K562 (cell line): ENCODE measurements around the gene SLC4A2. TPM values are rescaled to one million over a fixed set of nuclear protein-coding genes. Genes with fewer than 3 reads are reported as not detected.

Source experiments
- CREM ChIP-seq: IDR thresholded peaks from 2 replicates; pipeline ENCODE4 v1.6.1; 2014; ENCODE audit warnings: antibody characterized with exemption, low read depth
- HDAC6 ChIP-seq: IDR thresholded peaks from 2 replicates; pipeline ENCODE4 v1.6.1; 2012; ENCODE audit warnings: low read depth, mild to moderate bottlenecking, control low read depth, inconsistent platforms, low read length, moderate library complexity
- HLTF ChIP-seq: fragments of 450-650 bp; IDR thresholded peaks from 2 replicates; pipeline ENCODE4 v1.6.1; 2016
- RBM25 ChIP-seq: fragments of 200-400 bp; formaldehyde crosslinking; IDR thresholded peaks from 2 replicates; pipeline ENCODE4 v1.6.1; 2018; ENCODE audit warnings: low read length, low read depth, moderate library complexity; ENCODE audit not compliant: severe bottlenecking
- TCFL5 ChIP-seq: fragments of 250-450 bp; sonication (Bioruptor Pico); conservative IDR thresholded peaks from 2 replicates; pipeline ENCODE4 v1.6.1; 2021; ENCODE audit warnings: mild to moderate bottlenecking, moderate library complexity, matching md5 sums
- TEAD1 ChIP-seq, 2 experiments: fragments of 450-650 bp in 1 of 2; sonication (generic) in 1 of 2; formaldehyde crosslinking; IDR thresholded peaks; 2 replicates each; pipeline versions ENCODE4 v1.4.0 to v1.8.0; 2020 to 2022; ENCODE audit warnings: mild to moderate bottlenecking in 2 of 2, missing genetic modification reagents in 1 of 2
- YBX1 ChIP-seq: fragments of 450-650 bp; IDR thresholded peaks from 2 replicates; pipeline ENCODE4 v1.7.1; 2016; ENCODE audit warnings: mild to moderate bottlenecking
- polyA plus RNA-seq, 8 experiments: library from polyadenylated mRNA; depleted of rRNA in 4 of 8; stranded (reverse) in 5 of 8; unstranded in 3 of 8; fragments of >200 nt; fragmentation: Nextera tagmentation in 2 of 8; fragmentation: Illumina TruSeq in 1 of 8; extraction: Ambion mirVana in 2 of 8; extraction: Trizol in 1 of 8; gene quantifications; 2 replicates each; pipeline versions ENCODE4 v1.2.1 to v1.2.3, GENCODE V29; 2011 to 2014; ENCODE audit warnings: inconsistent platforms in 1 of 8, missing spikeins in 1 of 8
- total RNA-seq, 7 experiments: library from RNA; depleted of rRNA in 6 of 7; stranded (reverse); fragments of >200 nt in 6 of 7; fragmentation: Illumina TruSeq in 2 of 7; extraction: Trizol in 2 of 7; gene quantifications; 2 replicates each; pipeline versions ENCODE4 v1.2.1 to v1.2.3, GENCODE V29; 2011 to 2021; ENCODE audit warnings: low replicate concordance in 1 of 7
- TF ChIP-seq, protein P1 (sequence below): fragments of 150-350 bp; IDR thresholded peaks from 2 replicates; pipeline ENCODE4 v1.6.1; 2014; ENCODE audit warnings: low read depth, mild to moderate bottlenecking, low read length, borderline replicate concordance
- TF ChIP-seq, protein P2 (sequence below): sonication (generic); formaldehyde crosslinking; IDR thresholded peaks from 2 replicates; pipeline ENCODE4 v1.8.0; 2023; ENCODE audit warnings: mild to moderate bottlenecking, missing genetic modification reagents
- TF ChIP-seq, protein P3 (sequence below): sonication (generic); formaldehyde crosslinking; IDR thresholded peaks from 2 replicates; pipeline ENCODE4 v1.8.1; 2023; ENCODE audit warnings: mild to moderate bottlenecking, missing genetic modification reagents

SLC4A2 gene
- total and polyA plus RNA-seq, 9 of the 15 experiments (the other 6 are each of a cell fraction or from before 2014, with no cell fraction given), result 11.4 to 375 (median 130) TPM

DNA sequence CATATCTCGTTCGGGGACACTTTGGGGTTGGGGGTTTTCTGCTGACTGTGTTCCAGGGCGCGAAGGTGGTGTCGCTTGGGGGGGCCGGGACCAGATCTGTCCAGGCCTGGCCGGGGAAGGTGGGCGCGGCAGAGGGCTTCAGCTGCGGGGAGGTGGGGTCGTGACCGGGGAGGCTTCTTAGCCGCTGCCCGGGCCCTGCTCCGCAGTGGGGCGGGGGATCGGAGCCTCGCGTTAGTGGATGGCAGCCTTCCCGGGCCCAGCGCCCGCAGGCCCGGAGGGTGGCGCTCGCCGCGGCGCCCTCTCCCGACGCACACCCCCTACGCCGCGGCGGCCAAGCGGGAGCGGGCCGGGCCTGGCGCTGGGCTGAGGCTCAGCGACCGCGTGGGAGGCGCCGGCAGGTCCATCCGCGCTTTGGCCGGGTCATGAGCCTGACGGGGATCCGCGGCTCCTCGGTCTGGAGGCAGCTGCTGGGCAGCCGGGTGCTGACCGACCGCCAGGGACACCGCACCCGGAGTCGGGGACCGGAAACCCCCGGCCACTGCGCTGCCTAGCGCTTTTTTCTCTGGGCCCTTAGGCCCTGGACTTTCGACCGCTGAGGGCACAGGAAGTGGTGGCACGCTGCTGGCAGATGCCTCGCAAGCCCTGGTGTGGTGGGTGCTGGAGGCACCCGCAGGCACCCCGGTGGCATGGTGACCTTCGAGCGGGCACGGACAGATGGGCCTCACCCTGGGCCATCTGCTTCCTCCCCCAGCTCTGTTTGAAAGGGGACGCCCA lies 28.0 kb downstream of the SLC4A2 start (continued):
- no peak for TF ChIP-seq TEAD1 (CRISPR knock-in tag; IDR thresholded peaks at IDR 0.05)
- TF ChIP-seq YBX1, result no peak
- TF ChIP-seq RBM25, result no peak
- TF ChIP-seq CREM, result peak; percentile 77
- TF ChIP-seq HLTF, result 0 out of 2 replicates have a peak, but pooled peaks have one; percentile 8
- TF ChIP-seq, protein P1, sequence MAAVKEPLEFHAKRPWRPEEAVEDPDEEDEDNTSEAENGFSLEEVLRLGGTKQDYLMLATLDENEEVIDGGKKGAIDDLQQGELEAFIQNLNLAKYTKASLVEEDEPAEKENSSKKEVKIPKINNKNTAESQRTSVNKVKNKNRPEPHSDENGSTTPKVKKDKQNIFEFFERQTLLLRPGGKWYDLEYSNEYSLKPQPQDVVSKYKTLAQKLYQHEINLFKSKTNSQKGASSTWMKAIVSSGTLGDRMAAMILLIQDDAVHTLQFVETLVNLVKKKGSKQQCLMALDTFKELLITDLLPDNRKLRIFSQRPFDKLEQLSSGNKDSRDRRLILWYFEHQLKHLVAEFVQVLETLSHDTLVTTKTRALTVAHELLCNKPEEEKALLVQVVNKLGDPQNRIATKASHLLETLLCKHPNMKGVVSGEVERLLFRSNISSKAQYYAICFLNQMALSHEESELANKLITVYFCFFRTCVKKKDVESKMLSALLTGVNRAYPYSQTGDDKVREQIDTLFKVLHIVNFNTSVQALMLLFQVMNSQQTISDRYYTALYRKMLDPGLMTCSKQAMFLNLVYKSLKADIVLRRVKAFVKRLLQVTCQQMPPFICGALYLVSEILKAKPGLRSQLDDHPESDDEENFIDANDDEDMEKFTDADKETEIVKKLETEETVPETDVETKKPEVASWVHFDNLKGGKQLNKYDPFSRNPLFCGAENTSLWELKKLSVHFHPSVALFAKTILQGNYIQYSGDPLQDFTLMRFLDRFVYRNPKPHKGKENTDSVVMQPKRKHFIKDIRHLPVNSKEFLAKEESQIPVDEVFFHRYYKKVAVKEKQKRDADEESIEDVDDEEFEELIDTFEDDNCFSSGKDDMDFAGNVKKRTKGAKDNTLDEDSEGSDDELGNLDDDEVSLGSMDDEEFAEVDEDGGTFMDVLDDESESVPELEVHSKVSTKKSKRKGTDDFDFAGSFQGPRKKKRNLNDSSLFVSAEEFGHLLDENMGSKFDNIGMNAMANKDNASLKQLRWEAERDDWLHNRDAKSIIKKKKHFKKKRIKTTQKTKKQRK, result no peak
- TF ChIP-seq, protein P2, sequence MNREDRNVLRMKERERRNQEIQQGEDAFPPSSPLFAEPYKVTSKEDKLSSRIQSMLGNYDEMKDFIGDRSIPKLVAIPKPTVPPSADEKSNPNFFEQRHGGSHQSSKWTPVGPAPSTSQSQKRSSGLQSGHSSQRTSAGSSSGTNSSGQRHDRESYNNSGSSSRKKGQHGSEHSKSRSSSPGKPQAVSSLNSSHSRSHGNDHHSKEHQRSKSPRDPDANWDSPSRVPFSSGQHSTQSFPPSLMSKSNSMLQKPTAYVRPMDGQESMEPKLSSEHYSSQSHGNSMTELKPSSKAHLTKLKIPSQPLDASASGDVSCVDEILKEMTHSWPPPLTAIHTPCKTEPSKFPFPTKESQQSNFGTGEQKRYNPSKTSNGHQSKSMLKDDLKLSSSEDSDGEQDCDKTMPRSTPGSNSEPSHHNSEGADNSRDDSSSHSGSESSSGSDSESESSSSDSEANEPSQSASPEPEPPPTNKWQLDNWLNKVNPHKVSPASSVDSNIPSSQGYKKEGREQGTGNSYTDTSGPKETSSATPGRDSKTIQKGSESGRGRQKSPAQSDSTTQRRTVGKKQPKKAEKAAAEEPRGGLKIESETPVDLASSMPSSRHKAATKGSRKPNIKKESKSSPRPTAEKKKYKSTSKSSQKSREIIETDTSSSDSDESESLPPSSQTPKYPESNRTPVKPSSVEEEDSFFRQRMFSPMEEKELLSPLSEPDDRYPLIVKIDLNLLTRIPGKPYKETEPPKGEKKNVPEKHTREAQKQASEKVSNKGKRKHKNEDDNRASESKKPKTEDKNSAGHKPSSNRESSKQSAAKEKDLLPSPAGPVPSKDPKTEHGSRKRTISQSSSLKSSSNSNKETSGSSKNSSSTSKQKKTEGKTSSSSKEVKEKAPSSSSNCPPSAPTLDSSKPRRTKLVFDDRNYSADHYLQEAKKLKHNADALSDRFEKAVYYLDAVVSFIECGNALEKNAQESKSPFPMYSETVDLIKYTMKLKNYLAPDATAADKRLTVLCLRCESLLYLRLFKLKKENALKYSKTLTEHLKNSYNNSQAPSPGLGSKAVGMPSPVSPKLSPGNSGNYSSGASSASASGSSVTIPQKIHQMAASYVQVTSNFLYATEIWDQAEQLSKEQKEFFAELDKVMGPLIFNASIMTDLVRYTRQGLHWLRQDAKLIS (CRISPR knock-in tag), result no peak; the same call in 1 of the 2 replicates
- TF ChIP-seq, protein P3, sequence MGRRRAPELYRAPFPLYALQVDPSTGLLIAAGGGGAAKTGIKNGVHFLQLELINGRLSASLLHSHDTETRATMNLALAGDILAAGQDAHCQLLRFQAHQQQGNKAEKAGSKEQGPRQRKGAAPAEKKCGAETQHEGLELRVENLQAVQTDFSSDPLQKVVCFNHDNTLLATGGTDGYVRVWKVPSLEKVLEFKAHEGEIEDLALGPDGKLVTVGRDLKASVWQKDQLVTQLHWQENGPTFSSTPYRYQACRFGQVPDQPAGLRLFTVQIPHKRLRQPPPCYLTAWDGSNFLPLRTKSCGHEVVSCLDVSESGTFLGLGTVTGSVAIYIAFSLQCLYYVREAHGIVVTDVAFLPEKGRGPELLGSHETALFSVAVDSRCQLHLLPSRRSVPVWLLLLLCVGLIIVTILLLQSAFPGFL, result no peak
- TF ChIP-seq TCFL5 (CRISPR knock-in tag), result no peak
- no peak for TF ChIP-seq HDAC6
- TF ChIP-seq, all 486 proteins: peak for 116
